ENCODE results near the gene MYO1A.

MYO1A gene

GRCh38 chr12:57009949-57010626 lies 39.8 kb downstream of the MYO1A start:
- Mint-ChIP-seq H3K4me1 (ENCODE audit: low read depth) (peaks cover 31% of the 10 kb centered on the region), H3K27ac (no peak overlapping the region), H3K27me3 (peaks cover 26% of the 10 kb centered on the region), H3K4me3 (no peak overlapping the region), H3K9me3 (no peaks in the 10 kb centered on the region), H3K36me3 (ENCODE audit: low read depth) (peaks cover 5% of the 10 kb centered on the region)
- intact Hi-C loops (cut with micrococcal nuclease), result loop anchor here (5.0 kb wide), 2 partner anchors 37 to 102 kb away; partner anchors contain the start of gene STAT6

DNA sequence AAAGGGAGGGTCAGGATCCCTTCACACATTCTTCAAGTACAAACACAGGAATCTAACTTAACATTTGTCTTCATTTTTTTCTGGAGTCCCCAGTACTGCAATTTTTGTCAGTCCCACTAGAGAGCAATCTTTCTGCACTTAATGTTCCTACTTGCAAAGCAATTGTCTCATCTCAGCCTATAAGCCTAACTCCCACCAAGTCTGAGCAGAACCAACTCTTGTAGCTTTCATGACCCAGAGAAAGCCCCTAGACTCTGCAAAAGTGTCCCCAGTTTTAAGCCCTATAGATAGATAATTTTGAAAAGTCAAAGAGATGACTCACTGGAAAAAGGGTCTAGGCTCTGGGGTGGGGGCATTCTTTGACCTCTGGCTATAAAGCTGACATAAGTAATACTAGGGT lies 41.8 kb downstream of the MYO1A start:
- Mint-ChIP-seq H3K4me1 (ENCODE audit: low read depth) (peaks cover 41% of the 10 kb centered on the region), H3K27me3 (peaks cover 8% of the 10 kb centered on the region), H3K36me3 (ENCODE audit: low read depth) (peaks cover 20% of the 10 kb centered on the region), H3K9me3 (no peaks in the 10 kb centered on the region), H3K27ac (no peak overlapping the region), H3K4me3 (no peak overlapping the region)
- intact Hi-C loops (cut with micrococcal nuclease), result loop anchor here (1.0 to 5.0 kb wide), 3 partner anchors 39 to 104 kb away; partner anchors contain the start of gene STAT6

GRCh38 chr12:57006809-57007475 lies 43.0 kb downstream of the MYO1A start:
- intact Hi-C loops (cut with micrococcal nuclease), result loop anchor here (5.0 kb wide), 2 partner anchors 40 to 105 kb away; partner anchors contain the start of gene STAT6
- H3K9me3 Mint-ChIP-seq, result no peaks in the 10 kb centered on the region
- peaks cover 33% of the 10 kb centered on the region for H3K36me3 Mint-ChIP-seq (ENCODE audit: low read depth)
- peak overlapping the region; percentile 63 for H3K4me3 Mint-ChIP-seq
- peaks cover 2% of the 10 kb centered on the region for H3K27me3 Mint-ChIP-seq
- H3K27ac Mint-ChIP-seq, result peak overlapping the region; percentile 80
- H3K4me1 Mint-ChIP-seq (ENCODE audit: low read depth), result peaks cover 42% of the 10 kb centered on the region

DNA sequence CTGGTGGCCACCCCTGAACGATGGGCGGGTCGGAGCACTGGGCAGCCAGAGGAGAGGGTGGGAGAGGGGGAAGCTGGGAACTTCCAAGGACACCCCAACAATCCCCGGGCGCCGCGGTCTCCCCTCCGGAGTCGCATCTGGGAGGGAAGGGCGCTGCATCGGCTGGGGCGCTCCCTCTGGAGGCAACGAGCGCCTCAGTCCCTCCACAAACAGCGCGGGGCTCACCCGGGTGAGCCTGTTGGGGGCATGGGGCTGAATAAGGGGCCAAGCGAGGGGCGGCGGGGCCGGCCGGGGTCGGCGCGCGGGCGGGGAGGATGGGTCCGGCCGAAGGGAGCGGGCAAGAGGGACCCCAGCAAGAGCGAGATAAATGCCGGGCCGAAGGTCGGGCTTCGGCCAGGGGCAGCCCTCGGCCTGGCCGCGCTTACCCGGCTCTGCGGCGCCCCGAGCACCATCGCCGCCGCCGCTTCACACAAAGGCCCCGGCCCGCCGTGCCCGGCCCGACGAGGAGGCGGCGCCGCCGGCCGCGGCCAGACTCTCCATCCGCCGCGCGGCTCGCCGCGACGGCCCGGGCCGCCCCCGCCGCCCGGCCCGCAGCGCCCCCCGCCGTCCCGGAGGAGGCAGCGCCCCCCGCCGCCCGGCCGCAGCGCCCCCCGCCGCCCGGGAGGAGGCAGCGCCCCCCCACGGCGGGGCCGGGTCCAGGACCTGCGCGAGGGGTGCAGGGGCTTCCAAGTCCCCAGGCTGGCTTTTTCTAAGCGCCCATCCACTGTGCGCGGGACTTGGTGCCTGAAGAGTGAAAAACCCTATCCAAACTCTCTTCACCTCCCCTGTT lies 43.7 kb downstream of the MYO1A start, which contains the start of gene ZBTB39:
ZBTB39 (minus strand) TSS at position 567 of the 829 bp plus-strand sequence. CDS start 1,629 bp downstream, outside the sequence.
- peaks cover 40% of the 10 kb centered on the region for H3K36me3 Mint-ChIP-seq (ENCODE audit: low read depth)
- H3K27ac Mint-ChIP-seq, result peak within 1 kb of the TSS; percentile 89
- intact Hi-C loops (cut with micrococcal nuclease), result loop anchor here (5.0 kb wide), 2 partner anchors 41 to 106 kb away; partner anchors contain the start of gene STAT6
- peaks cover 49% of the 10 kb centered on the region for H3K4me1 Mint-ChIP-seq (ENCODE audit: low read depth)
- H3K9me3 Mint-ChIP-seq, result no peaks in the 10 kb centered on the region
- H3K27me3 Mint-ChIP-seq, result no peaks in the 10 kb centered on the region
- peak within 1 kb of the TSS; percentile 85 for H3K4me3 Mint-ChIP-seq

DNA sequence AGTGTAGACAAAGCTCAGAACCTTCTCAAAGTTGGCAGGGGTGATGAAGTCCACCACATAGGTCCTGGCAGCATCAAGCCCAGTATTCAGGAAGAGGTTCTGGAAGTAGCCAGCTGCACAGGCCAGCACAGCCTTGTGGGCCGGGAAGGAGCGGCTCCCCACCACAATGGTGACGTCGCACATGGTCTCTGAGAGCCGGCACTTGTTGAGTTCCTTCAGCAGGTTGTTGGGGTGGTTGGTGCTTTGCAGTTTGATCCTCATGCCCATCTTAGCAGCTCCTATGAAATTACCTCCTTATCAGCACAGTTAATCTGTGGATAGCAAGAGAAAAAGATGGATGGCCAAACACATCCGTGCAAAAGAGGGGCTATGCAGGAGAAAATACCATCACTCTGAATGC lies 45.3 kb downstream of the MYO1A start:
- intact Hi-C loops (cut with micrococcal nuclease), result loop anchor here (5.0 kb wide), 2 partner anchors 43 to 108 kb away; partner anchors contain the start of gene STAT6
- peaks cover 53% of the 10 kb centered on the region for H3K36me3 Mint-ChIP-seq (ENCODE audit: low read depth)
- H3K4me3 Mint-ChIP-seq, result no peak overlapping the region
- H3K4me1 Mint-ChIP-seq (ENCODE audit: low read depth), result peaks cover 49% of the 10 kb centered on the region
- H3K27me3 Mint-ChIP-seq, result no peaks in the 10 kb centered on the region
- no peak overlapping the region for H3K27ac Mint-ChIP-seq
- no peaks in the 10 kb centered on the region for H3K9me3 Mint-ChIP-seq

GRCh38 chr12:57003395-57003794 lies 46.5 kb downstream of the MYO1A start:
- no peaks in the 10 kb centered on the region for H3K27me3 Mint-ChIP-seq
- no peak overlapping the region for H3K4me3 Mint-ChIP-seq
- intact Hi-C loops (cut with micrococcal nuclease), result no loop called here
- H3K9me3 Mint-ChIP-seq, result no peaks in the 10 kb centered on the region
- peaks cover 64% of the 10 kb centered on the region for H3K36me3 Mint-ChIP-seq (ENCODE audit: low read depth)
- H3K4me1 Mint-ChIP-seq (ENCODE audit: low read depth), result peaks cover 59% of the 10 kb centered on the region
- H3K27ac Mint-ChIP-seq, result no peak overlapping the region

- Mint-ChIP-seq H3K36me3 (ENCODE audit: low read depth) (peaks cover 82% of the 10 kb centered on the region), H3K4me1 (ENCODE audit: low read depth) (peaks cover 50% of the 10 kb centered on the region), H3K27me3 (no peaks in the 10 kb centered on the region), H3K27ac (no peak overlapping the region), H3K9me3 (no peaks in the 10 kb centered on the region), H3K4me3 (no peak overlapping the region)
- intact Hi-C loops (cut with micrococcal nuclease), result loop anchor here (1.0 to 2.0 kb wide), 3 partner anchors 161 to 243 kb away; partner anchors contain the start of gene HSD17B6
Observed at GRCh38 chr12:57001448-57001906, 48.5 kb downstream of the MYO1A start.

DNA sequence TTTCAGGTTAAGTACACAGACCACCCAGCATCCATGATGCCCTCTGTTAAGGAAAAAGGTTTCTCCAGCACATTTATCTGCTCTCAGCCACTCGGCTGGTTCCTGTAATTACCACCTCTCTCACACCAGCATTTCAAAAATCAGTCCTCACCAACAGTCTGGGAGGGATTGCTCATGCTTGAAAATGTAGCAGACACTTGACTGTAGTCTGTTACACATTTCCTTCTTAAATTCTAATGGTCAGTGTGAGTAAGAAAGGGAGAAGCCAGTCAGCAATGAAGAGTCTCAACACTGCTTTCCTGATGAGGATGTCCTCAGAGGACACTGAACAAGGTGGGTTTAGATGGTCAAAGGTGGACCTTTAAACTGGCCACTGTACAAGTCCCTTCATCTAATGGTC lies 49.5 kb downstream of the MYO1A start:
- H3K27me3 Mint-ChIP-seq, result no peaks in the 10 kb centered on the region
- H3K4me1 Mint-ChIP-seq (ENCODE audit: low read depth), result peaks cover 49% of the 10 kb centered on the region
- H3K36me3 Mint-ChIP-seq (ENCODE audit: low read depth), result peaks cover 88% of the 10 kb centered on the region
- intact Hi-C loops (cut with micrococcal nuclease), result loop anchor here (2.0 kb wide), 1 partner anchor 242 kb away; no protein-coding TSS in a partner anchor
- H3K9me3 Mint-ChIP-seq, result no peaks in the 10 kb centered on the region
- H3K27ac Mint-ChIP-seq, result no peak overlapping the region
- no peak overlapping the region for H3K4me3 Mint-ChIP-seq

DNA sequence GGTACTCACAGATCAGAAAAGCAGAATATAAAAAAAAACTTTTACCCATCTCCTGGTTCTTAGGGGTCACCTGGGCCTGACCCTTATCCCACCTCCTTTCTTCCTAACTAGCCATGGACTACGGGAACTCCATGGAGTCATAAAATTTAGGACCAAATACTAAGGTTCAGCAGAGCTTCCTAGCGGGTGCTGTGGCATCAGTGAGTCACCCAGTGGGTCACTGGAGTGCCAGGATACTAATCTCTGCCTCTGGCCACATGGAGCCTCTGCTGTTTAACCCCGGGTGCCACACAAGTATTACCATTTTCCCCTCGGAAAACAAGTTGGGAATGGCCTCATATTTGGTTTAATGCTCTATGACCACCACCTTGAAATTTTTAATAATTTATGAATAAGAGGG lies 50.5 kb downstream of the MYO1A start:
- Mint-ChIP-seq H3K27me3 (no peaks in the 10 kb centered on the region), H3K36me3 (ENCODE audit: low read depth) (peaks cover 90% of the 10 kb centered on the region), H3K27ac (no peak overlapping the region), H3K9me3 (no peaks in the 10 kb centered on the region), H3K4me1 (ENCODE audit: low read depth) (peaks cover 40% of the 10 kb centered on the region), H3K4me3 (no peak overlapping the region)
- intact Hi-C loops (cut with micrococcal nuclease), result no loop called here

- Mint-ChIP-seq H3K9me3 (no peaks in the 10 kb centered on the region), H3K27ac (no peak overlapping the region), H3K4me3 (no peak overlapping the region), H3K36me3 (ENCODE audit: low read depth) (peaks cover 85% of the 10 kb centered on the region), H3K27me3 (no peaks in the 10 kb centered on the region), H3K4me1 (ENCODE audit: low read depth) (peaks cover 35% of the 10 kb centered on the region)
- intact Hi-C loops (cut with micrococcal nuclease), result no loop called here
Observed at GRCh38 chr12:56998981-56999380, 50.9 kb downstream of the MYO1A start.

DNA sequence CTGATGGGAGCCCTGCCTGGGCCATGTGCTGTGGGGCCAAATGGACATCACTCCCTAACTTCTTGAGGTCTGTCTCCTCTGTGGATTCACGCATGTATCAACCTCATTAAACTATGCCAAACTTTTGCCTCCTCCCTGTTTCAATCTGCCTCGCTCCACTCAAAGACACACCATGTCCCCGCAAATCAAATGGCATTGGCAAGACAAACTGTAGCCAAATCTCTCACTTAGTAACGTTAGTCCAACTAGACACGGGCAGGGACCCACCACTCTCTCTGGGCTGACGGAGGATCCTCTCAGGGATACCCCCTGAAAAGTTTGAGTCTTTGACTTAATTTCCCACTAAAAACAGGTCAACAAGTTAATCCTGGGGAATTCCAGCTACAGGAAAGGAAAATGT lies 51.6 kb downstream of the MYO1A start:
- Mint-ChIP-seq H3K4me3 (no peak overlapping the region), H3K4me1 (ENCODE audit: low read depth) (peaks cover 40% of the 10 kb centered on the region), H3K27ac (no peak overlapping the region), H3K9me3 (no peaks in the 10 kb centered on the region), H3K27me3 (no peaks in the 10 kb centered on the region), H3K36me3 (ENCODE audit: low read depth) (peaks cover 78% of the 10 kb centered on the region)
- intact Hi-C loops (cut with micrococcal nuclease), result no loop called here

DNA sequence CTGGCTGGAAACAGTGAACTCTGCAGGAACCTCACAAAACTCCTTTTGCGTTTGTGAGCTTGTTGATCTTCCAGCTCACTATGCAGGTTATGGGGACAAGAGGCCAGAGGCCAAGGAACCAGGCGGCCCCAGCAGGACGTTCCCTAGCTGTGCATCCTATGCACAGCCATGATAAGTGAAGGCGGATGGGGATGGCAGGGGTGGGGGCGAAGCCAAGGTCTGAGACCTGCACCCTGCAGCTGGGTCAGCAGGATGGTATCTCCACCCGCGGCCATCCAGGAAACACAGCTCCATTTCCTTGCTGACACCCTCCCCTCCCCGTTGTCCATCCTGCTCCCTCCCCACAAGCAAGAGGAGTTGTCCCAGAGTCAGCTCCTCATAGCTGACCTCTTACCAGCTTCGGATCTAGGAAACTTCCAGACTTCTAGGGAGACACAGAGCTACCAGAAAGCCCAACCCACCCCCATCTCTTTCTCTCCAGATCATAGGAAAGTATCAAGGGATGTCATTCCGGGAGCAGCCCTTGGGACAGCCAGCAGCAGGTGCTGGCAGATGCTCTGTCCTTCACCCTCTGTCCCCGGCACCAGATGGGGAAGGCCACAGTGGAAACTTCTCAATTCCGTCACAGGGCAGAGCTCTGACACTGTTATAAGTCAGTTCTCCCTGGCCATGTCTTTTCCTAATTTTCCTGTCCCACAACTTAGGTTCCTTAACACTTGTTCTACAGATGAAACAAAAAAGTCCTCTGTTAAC lies 53.0 kb downstream of the MYO1A start:
- Mint-ChIP-seq H3K4me1 (ENCODE audit: low read depth) (peaks cover 39% of the 10 kb centered on the region), H3K27ac (no peak overlapping the region), H3K9me3 (no peaks in the 10 kb centered on the region), H3K36me3 (ENCODE audit: low read depth) (peaks cover 65% of the 10 kb centered on the region), H3K27me3 (no peaks in the 10 kb centered on the region), H3K4me3 (no peak overlapping the region)
- intact Hi-C loops (cut with micrococcal nuclease), result no loop called here

DNA sequence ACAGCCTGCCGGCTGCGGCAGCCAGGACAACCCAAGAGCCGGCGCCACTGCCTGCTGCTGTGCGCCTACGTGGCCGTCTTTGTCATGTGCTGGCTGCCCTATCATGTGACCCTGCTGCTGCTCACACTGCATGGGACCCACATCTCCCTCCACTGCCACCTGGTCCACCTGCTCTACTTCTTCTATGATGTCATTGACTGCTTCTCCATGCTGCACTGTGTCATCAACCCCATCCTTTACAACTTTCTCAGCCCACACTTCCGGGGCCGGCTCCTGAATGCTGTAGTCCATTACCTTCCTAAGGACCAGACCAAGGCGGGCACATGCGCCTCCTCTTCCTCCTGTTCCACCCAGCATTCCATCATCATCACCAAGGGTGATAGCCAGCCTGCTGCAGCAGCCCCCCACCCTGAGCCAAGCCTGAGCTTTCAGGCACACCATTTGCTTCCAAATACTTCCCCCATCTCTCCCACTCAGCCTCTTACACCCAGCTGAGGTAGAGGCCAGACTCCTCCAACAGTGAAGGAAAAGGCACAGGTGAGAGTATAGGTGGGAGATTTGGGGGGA lies 53.9 kb downstream of the MYO1A start:
- H3K9me3 Mint-ChIP-seq, result no peaks in the 10 kb centered on the region
- intact Hi-C loops (cut with micrococcal nuclease), result no loop called here
- peaks cover 41% of the 10 kb centered on the region for H3K4me1 Mint-ChIP-seq (ENCODE audit: low read depth)
- peak overlapping the region; percentile 9 for H3K27ac Mint-ChIP-seq
- no peak overlapping the region for H3K4me3 Mint-ChIP-seq
- H3K27me3 Mint-ChIP-seq, result no peaks in the 10 kb centered on the region
- peaks cover 56% of the 10 kb centered on the region for H3K36me3 Mint-ChIP-seq (ENCODE audit: low read depth)
